HUES48 (cell line): ENCODE results near the gene SPATA31C2.
"Not testable (repeated sequence)": the region's sequence is repeated elsewhere in the genome, so short reads cannot be mapped to it uniquely, and the experiment has no call there.

Source experiments
- H3K27ac ChIP-seq: one replicate; pipeline ENCODE4 v1.7.0; 2013; ENCODE audit warnings: low read depth, low read length, inconsistent platforms
- H3K27me3 ChIP-seq: 2 replicates; pipeline ENCODE4 v1.6.1; 2013; ENCODE audit warnings: mild to moderate bottlenecking, low read length; ENCODE audit not compliant: control insufficient read depth, insufficient read depth
- H3K36me3 ChIP-seq: 2 replicates; pipeline ENCODE4 v1.6.1; 2013; ENCODE audit warnings: low read length; ENCODE audit not compliant: control insufficient read depth, insufficient read depth
- H3K4me1 ChIP-seq: 2 replicates; pipeline ENCODE4 v1.6.1; 2013; ENCODE audit warnings: mild to moderate bottlenecking, low read length; ENCODE audit not compliant: control insufficient read depth, insufficient read depth
- H3K4me3 ChIP-seq: 2 replicates; pipeline ENCODE4 v1.5.1; 2013; ENCODE audit warnings: mild to moderate bottlenecking, low read depth, low read length
- H3K9ac ChIP-seq: 2 replicates; pipeline ENCODE4 v1.6.1; 2013; ENCODE audit warnings: mild to moderate bottlenecking, low read depth, low read length, moderate library complexity
- H3K9me3 ChIP-seq: 2 replicates; pipeline ENCODE4 v1.6.1; 2013; ENCODE audit warnings: low read length; ENCODE audit not compliant: control insufficient read depth, insufficient read depth

Gene SPATA31C2

DNA sequence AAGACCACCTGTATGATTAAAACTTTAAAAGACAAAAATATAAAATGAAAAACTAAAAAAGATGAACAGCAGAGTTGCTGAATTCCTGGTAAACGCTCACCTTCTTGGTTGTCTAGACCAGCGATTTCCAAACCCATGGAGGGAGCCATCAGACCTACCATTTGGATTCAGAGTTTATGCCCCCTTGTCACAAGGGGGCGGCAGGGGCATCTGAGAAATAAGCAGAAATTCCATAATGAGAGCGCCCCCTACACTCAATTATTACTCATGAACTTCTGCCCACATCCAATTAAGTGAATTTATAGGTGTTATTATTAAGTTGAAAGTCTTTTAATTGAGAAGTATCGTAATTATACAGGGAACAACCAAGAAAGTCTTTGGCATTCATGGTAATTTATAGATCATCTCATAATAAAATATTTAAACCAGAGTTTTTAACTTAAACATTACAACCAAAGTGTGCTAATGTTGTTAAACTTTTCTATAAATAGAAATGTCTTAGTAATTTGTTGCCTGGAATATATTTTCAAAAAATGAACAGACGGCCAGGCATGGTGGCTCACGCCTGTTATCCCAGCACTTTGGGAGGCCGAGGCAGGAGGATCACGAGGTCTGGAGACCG lies 35.2 kb upstream of the SPATA31C2 start:
- Histone ChIP-seq H3K4me1 (no peaks in the 10 kb centered on the region), H3K9ac (no peak overlapping the region), H3K27me3 (no peaks in the 10 kb centered on the region), H3K4me3 (no peak overlapping the region), H3K9me3 (no peaks in the 10 kb centered on the region), H3K27ac (no peak overlapping the region), H3K36me3 (no peaks in the 10 kb centered on the region)

DNA sequence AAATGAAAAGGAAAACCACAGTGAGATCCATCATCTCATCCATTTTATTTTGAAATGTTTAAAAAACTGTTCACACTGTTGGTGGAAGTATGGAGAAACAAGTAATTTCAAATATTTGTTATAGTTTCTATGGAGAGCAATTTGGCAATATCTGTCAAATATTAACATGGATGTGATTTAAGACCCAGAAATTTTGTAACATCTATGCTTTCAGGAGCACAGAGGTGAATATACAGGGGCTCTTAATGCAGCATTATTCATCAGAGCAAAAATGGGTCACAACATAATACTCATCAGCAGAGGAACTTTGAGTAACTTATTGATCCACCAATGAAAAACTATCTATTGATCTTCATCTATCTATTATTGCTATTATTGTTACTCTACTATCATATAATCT lies 31.4 kb upstream of the SPATA31C2 start:
- Histone ChIP-seq H3K27me3 (no peaks in the 10 kb centered on the region), H3K27ac (no peak overlapping the region), H3K9ac (no peak overlapping the region), H3K4me1 (no peaks in the 10 kb centered on the region), H3K36me3 (no peaks in the 10 kb centered on the region), H3K4me3 (no peak overlapping the region), H3K9me3 (no peaks in the 10 kb centered on the region)

DNA sequence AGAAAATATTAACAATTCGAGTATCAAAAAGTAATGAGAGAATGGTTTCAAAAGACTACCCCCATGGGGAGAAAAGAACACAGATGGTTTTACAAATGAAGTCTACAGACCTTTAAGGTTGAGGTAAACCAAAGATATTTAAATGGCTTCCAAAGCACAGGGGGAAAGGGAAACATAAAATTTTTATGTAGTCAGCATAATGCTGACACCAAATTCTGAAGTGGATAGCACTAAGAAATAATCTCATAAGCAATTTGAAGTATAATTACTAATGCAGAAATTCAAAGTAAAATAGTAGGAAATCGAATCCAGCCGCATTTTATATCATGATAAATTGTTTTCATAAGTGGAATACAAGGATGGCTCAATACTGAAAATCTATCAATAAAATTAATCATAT lies 30.3 kb upstream of the SPATA31C2 start:
- no peak overlapping the region for H3K27ac ChIP-seq
- no peaks in the 10 kb centered on the region for H3K4me1 ChIP-seq
- H3K9ac ChIP-seq, result no peak overlapping the region
- H3K4me3 ChIP-seq, result no peak overlapping the region
- no peaks in the 10 kb centered on the region for H3K27me3 ChIP-seq
- H3K36me3 ChIP-seq, result no peaks in the 10 kb centered on the region
- no peaks in the 10 kb centered on the region for H3K9me3 ChIP-seq

DNA sequence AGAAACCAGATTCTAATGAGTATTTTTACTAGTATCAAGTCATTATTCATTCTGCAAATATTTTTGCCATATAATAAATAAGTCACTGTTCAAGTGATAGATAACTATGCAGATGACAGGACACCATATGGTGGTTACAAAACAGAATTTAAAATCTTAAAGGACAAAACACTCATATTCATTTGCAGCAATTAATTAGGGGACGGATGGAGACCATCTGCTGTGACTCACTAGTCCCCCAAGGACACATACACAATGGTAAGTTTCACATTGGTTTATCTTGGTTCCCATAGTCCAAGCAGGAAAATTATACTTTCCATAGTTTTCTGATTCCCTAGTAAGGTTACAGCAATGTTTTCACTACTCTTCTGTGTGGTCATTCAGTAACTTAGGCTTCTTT lies 28.4 kb upstream of the SPATA31C2 start:
- Histone ChIP-seq H3K4me3 (no peak overlapping the region), H3K9ac (no peak overlapping the region), H3K36me3 (no peaks in the 10 kb centered on the region), H3K27me3 (no peaks in the 10 kb centered on the region), H3K9me3 (no peaks in the 10 kb centered on the region), H3K27ac (no peak overlapping the region), H3K4me1 (no peaks in the 10 kb centered on the region)

DNA sequence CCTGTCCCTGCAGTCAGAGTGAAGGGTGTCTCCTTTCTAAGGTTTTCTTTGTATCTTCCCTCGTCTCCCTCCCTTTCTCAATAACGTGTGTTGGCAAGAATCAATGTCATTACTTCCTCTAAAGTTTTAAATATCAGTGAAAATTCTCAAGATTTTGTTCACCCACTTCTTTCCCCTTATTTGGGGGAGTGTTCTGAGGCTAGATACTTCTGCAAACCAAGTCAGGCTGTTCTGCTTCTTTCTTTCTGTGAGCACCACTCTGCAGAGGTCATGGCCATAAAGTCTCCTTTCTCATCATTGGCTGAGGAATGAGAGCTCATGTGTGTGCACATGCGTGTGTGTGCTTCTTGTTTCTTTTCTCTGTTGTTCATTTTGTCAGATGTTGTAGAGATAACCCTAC lies 26.6 kb upstream of the SPATA31C2 start:
- Histone ChIP-seq H3K9me3 (no peaks in the 10 kb centered on the region), H3K4me1 (peaks cover 10% of the 10 kb centered on the region), H3K27ac (no peak overlapping the region), H3K27me3 (no peaks in the 10 kb centered on the region), H3K36me3 (no peaks in the 10 kb centered on the region), H3K9ac (no peak overlapping the region), H3K4me3 (no peak overlapping the region)

GRCh38 chr9:88161144-88161543 lies 22.9 kb upstream of the SPATA31C2 start:
- Histone ChIP-seq H3K36me3 (no peaks in the 10 kb centered on the region), H3K4me1 (peaks cover 10% of the 10 kb centered on the region), H3K9ac (no peak overlapping the region), H3K9me3 (no peaks in the 10 kb centered on the region), H3K27me3 (no peaks in the 10 kb centered on the region), H3K27ac (no peak overlapping the region), H3K4me3 (no peak overlapping the region)

DNA sequence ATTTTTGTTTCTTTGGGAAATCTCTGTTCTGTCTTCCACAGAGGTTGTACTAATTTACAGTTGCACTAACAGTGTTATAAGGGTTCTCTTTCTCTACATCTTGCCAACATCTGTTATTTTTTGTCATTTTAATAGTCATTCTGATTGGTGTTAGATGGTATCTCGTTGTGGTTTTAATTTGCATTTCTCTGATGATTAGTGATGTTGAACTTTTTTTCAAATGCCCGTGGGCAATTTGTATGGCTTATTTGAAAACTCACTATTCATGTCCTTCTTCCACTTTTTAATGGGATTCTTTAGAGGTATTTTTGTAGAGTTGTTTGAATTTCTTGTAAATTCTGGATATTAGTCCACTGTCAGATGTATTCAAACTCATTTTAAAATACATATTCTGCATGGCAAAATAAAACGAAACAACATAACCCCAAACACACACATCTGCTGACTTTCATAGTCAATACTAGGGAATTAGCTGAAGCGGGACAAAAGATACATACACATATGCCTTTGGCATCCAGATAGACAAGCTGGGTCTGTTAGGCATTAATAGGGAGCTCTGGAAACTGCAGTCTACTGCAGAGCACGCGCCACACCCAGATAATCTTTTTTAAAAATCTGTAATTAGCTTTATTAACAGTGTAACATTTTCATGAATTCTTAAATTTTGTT lies 5.8 kb upstream of the SPATA31C2 start:
- no peak overlapping the region for H3K27ac ChIP-seq
- H3K4me1 ChIP-seq, result no peaks in the 10 kb centered on the region
- H3K4me3 ChIP-seq, result no peak overlapping the region
- no peak overlapping the region for H3K9ac ChIP-seq
- no peaks in the 10 kb centered on the region for H3K9me3 ChIP-seq
- H3K27me3 ChIP-seq, result no peaks in the 10 kb centered on the region
- no peaks in the 10 kb centered on the region for H3K36me3 ChIP-seq

DNA sequence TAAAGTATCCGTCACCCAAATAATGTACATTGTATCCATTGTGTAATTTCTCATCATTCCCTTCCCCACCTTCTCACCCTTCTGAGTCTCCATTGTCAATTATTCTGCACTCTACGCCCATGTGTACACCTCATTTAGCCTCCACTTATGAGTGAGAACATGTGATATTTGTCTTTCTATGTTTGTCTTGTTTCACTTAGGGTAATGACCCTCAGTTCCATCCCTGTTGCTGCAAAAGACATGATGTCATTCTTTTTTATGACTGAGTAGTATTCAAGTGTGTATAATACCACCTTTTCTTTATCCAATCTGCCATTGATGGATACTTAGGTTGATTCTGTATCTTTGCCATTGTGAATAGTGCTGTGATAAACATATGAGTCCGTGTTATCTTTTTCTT lies 4.9 kb upstream of the SPATA31C2 start:
- Histone ChIP-seq H3K27me3 (no peaks in the 10 kb centered on the region), H3K27ac (no peak overlapping the region), H3K9me3 (no peaks in the 10 kb centered on the region), H3K4me1 (no peaks in the 10 kb centered on the region), H3K36me3 (no peaks in the 10 kb centered on the region), H3K4me3 (no peak overlapping the region), H3K9ac (no peak overlapping the region)

- H3K27me3 ChIP-seq, H3K4me3 ChIP-seq, H3K27ac ChIP-seq, H3K4me1 ChIP-seq, H3K36me3 ChIP-seq, H3K9ac ChIP-seq, H3K9me3 ChIP-seq: not testable (repeated sequence)
These were observed 4.7 kb downstream of the SPATA31C2 start for GRCh38 chr9:88133552-88133951.

DNA sequence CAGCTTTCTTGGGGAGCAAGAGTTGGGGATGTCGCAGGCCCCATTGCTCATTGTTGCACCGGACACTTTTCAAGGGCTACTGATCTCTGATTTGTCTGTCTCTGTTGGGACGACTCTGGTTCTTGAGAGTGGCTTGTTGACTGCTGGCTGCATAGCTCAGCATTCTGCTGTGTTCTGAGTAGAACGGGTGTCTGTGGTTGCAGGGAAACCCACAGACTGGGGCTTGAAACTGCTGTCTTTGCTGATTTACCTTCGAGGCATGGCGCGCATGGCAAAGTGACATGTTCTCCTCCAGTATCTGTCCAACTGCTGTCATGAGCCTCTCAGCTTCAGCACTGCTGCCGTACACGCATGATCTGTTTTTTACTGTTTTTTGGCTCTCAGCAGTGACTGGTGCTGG lies 8.7 kb downstream of the SPATA31C2 start:
- H3K36me3 ChIP-seq, H3K9me3 ChIP-seq, H3K9ac ChIP-seq, H3K27ac ChIP-seq, H3K27me3 ChIP-seq, H3K4me3 ChIP-seq, H3K4me1 ChIP-seq: not testable (repeated sequence)

DNA sequence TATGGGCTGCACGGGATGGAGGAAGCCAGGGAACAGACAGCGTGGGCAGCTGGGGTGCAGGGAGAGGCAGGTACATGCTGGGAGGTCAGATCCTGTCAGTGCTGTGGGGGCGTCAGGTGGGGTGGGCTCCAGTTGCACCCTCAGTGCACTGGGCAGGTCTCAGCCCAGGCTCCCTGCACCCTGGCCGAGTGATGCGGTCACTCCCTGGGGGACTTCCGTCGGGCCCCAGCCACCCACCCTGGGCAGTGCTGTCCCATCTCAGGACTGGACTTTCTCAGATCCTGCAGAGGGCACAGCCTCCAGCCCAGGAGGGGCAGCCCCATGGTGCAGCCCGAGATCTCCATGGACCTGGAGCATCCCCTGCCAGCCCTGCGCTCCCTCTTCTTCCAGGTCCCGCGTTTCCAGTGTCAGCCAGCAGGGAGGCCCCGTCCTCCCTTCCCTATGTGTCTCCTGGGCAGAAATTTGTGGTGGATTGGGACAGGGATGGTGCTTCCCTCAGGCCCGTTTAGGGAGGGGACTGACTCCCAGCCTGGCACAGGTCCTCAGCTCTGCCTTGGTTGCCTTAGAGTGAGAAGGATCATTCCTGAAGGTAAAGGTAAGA lies 10.5 kb downstream of the SPATA31C2 start:
- H3K9me3 ChIP-seq, H3K4me1 ChIP-seq: not testable (repeated sequence)

More for the DNA sequence above, 10.5 kb downstream of the SPATA31C2 start:
- not testable (repeated sequence) for H3K9ac ChIP-seq, H3K4me3 ChIP-seq, H3K36me3 ChIP-seq, H3K27me3 ChIP-seq, H3K27ac ChIP-seq
